HepG2 (cell line): ENCODE results near the gene NLRP5. TPM values are rescaled to one million over a fixed set of nuclear protein-coding genes. Genes with fewer than 3 reads are reported as not detected.

ENCODE experiments used
- ATAC-seq: fragments of 200-7000 bp; cut with Tn5 transposase; 3 replicates; pipeline ENCODE4 v1.9.1; 2020; ENCODE audit warnings: mild to moderate bottlenecking, moderate library complexity
- BruUV-seq: library from RNA; stranded (reverse); fragments of 400-500 nt; replicated peaks from 2 replicates; lab custom pipeline; 2021; lab: Mats Ljungman, UMichigan
- CTCF ChIA-PET: fragments of 300-600 bp; formaldehyde crosslinking; extraction: SDS; loops from one replicate; lab custom pipeline; 2021; ENCODE audit warnings: low total read pairs, inconsistent platforms, low intra/inter-chr PET ratio; lab: Yijun Ruan, JAX
- POLR2A ChIA-PET: fragments of 350-600 bp; sonication (Branson Sonifier 250); formaldehyde crosslinking; loops from one replicate; lab custom pipeline; 2020; ENCODE audit warnings: antibody characterized with exemption, inconsistent platforms; lab: Yijun Ruan, JAX
- DNase-seq: peaks from one replicate; pipeline ENCODE4 v3.0.0-alpha.2; 2015; ENCODE audit warnings: low spot score
- FAIRE-seq: peaks from 3 replicates; lab custom pipeline; 2011; peaks lifted over from hg19 to GRCh38; lab: Jason Lieb, UNC
- H2AFZ ChIP-seq: one replicate; pipeline ENCODE4 v1.6.1; 2011; ENCODE audit warnings: low read length, inconsistent platforms
- H3K27ac ChIP-seq: fragments of 300-600 bp; 3 replicates; pipeline ENCODE4 v1.8.0; 2011; ENCODE audit warnings: mixed run types, mild to moderate bottlenecking, mixed read lengths, low read length, inconsistent platforms; ENCODE audit not compliant: insufficient read depth; ENCODE audit errors: extremely low read length
- H3K27me3 ChIP-seq, 2 experiments: fragments of 200-600 bp in 1 of 2; 2 replicates in 1 of 2; 3 replicates in 1 of 2; pipeline versions ENCODE4 v1.6.0 to v1.8.0; 2011; ENCODE audit warnings: low read length in 2 of 2, mild to moderate bottlenecking in 2 of 2, moderate library complexity in 2 of 2, inconsistent platforms in 1 of 2; ENCODE audit not compliant: insufficient read depth in 2 of 2, control insufficient read depth in 1 of 2
- H3K36me3 ChIP-seq, 2 experiments: fragments of 200-600 bp in 1 of 2; replicated peaks in 1 of 2; 2 replicates in 1 of 2; 3 replicates in 1 of 2; pipeline versions ENCODE4 v1.5.1 to v1.8.0; 2011; ENCODE audit warnings: low read length in 2 of 2, inconsistent platforms in 1 of 2; ENCODE audit not compliant: insufficient read depth in 2 of 2, control insufficient read depth in 1 of 2
- H3K4me1 ChIP-seq: 2 replicates; pipeline ENCODE4 v1.5.1; 2012; ENCODE audit warnings: low read length, inconsistent platforms; ENCODE audit not compliant: insufficient read depth
- H3K4me2 ChIP-seq: 2 replicates; pipeline ENCODE4 v1.6.0; 2011; ENCODE audit warnings: low read depth, low read length, inconsistent platforms
- H3K4me3 ChIP-seq, 3 experiments: fragments of 200-600 bp in 1 of 3; sonication (generic), shearing (Covaris generic) in 1 of 3; replicated peaks in 1 of 3; 2 replicates each; pipeline ENCODE4 v1.5.1; 2011 to 2016; ENCODE audit warnings: low read length in 3 of 3, inconsistent platforms in 2 of 3, low read depth in 2 of 3, mild to moderate bottlenecking in 2 of 3, control low read depth in 1 of 3, mixed read lengths in 1 of 3; ENCODE audit not compliant: insufficient read depth in 1 of 3
- H3K79me2 ChIP-seq: one replicate; pipeline ENCODE4 v1.6.1; 2011; ENCODE audit warnings: low read length, inconsistent platforms; ENCODE audit not compliant: insufficient read depth
- H3K9ac ChIP-seq: 2 replicates; pipeline ENCODE4 v1.6.0; 2011; ENCODE audit warnings: mild to moderate bottlenecking, low read depth, low read length, inconsistent platforms; ENCODE audit not compliant: insufficient read depth
- H3K9me3 ChIP-seq: 2 replicates; pipeline ENCODE4 v1.5.1; 2012; ENCODE audit warnings: mild to moderate bottlenecking, low read length
- H4K20me1 ChIP-seq: 2 replicates; pipeline ENCODE4 v1.6.0; 2011; ENCODE audit warnings: inconsistent platforms, mild to moderate bottlenecking, low read length, moderate library complexity; ENCODE audit not compliant: insufficient read depth
- AGO2 ChIP-seq: fragments of 200-400 bp; formaldehyde crosslinking; optimal IDR thresholded peaks from 2 replicates; pipeline ENCODE3; 2017; ENCODE audit warnings: mild to moderate bottlenecking, low read depth, low read length, moderate library complexity
- GABPB1 ChIP-seq: IDR thresholded peaks from 2 replicates; pipeline ENCODE4 v1.6.1; 2016; ENCODE audit warnings: mild to moderate bottlenecking, missing genetic modification reagents, moderate library complexity, missing compliant biosample characterization
- POLR2A ChIP-seq, 2 experiments: IDR thresholded peaks; 2 replicates each; pipeline ENCODE4 v1.6.1; 2011; ENCODE audit warnings: low read depth in 2 of 2, low read length in 2 of 2, mild to moderate bottlenecking in 1 of 2, moderate library complexity in 1 of 2; ENCODE audit not compliant: insufficient read depth in 1 of 2
- POLR2G ChIP-seq: fragments of 200-400 bp; formaldehyde crosslinking; IDR thresholded peaks from 2 replicates; pipeline ENCODE4 v1.6.1; 2018; ENCODE audit warnings: mild to moderate bottlenecking, low read depth, low read length, moderate library complexity
- ZC3H13 ChIP-seq: sonication (generic); formaldehyde crosslinking; IDR thresholded peaks from 2 replicates; pipeline ENCODE4 v1.8.1; 2023; ENCODE audit warnings: mild to moderate bottlenecking, missing genetic modification reagents, moderate library complexity
- ZFY ChIP-seq: sonication (generic); formaldehyde crosslinking; IDR thresholded peaks from 2 replicates; pipeline ENCODE4 v1.4.0; 2020; ENCODE audit warnings: missing genetic modification reagents
- ZNF180 ChIP-seq: sonication (generic); formaldehyde crosslinking; IDR thresholded peaks from 2 replicates; pipeline ENCODE4 v1.4.0; 2020; ENCODE audit warnings: low read depth, missing genetic modification reagents, borderline replicate concordance
- ZNF460 ChIP-seq: sonication (generic); formaldehyde crosslinking; IDR thresholded peaks from 2 replicates; pipeline ENCODE4 v1.5.1; 2020; ENCODE audit warnings: missing genetic modification reagents, mild to moderate bottlenecking, borderline replicate concordance
- WGBS: methylation state at CpG from one replicate; pipeline ENCODE4 v1.1.6; 2017; ENCODE audit warnings: low lambda C conversion rate; 5-methylcytosine and 5-hydroxymethylcytosine counted together
- in situ Hi-C: cut with HindIII; loops from 2 replicates; pipeline ENCODE4 v1.10.0; 2017; ENCODE audit warnings: low pct_unique_long_range_greater_than_20kb; ENCODE audit not compliant: extremely low pct_ligation_motif_present
- intact Hi-C: fragments of 100-400 bp; cut with micrococcal nuclease; formaldehyde crosslinking; loops from one replicate; pipeline ENCODE4 v1.10.0; 2022; ENCODE audit not compliant: unreplicated experiment
- polyA plus RNA-seq, 8 experiments: library from polyadenylated mRNA; depleted of rRNA in 3 of 8; stranded (reverse) in 7 of 8; unstranded in 1 of 8; fragments of >200 nt; fragmentation: Illumina TruSeq in 4 of 8; extraction: Trizol in 4 of 8; gene quantifications; 2 replicates each; pipeline versions ENCODE4 v1.2.1 to v1.2.3, GENCODE V29; 2011 to 2016; ENCODE audit warnings: low read depth in 4 of 8, missing spikeins in 1 of 8, mixed read lengths in 1 of 8; ENCODE audit not compliant: insufficient read depth in 1 of 8
- total RNA-seq, 5 experiments: library from RNA; depleted of rRNA; stranded (reverse); fragments of >200 nt; fragmentation: Illumina TruSeq; extraction: Trizol; gene quantifications; 2 replicates each; pipeline ENCODE4 v1.2.3, GENCODE V29; 2016; ENCODE audit warnings: low read depth in 1 of 5

Gene NLRP5
- total and polyA plus RNA-seq, 2 of the 13 experiments (the other 11 are each of a cell fraction or from before 2014, with no cell fraction given) = not detected

- Histone ChIP-seq H3K4me2 (no peak overlapping the region), H3K4me1 (no peaks in the 10 kb centered on the region), H2AFZ (no peak overlapping the region), H4K20me1 (peaks cover 33% of the 10 kb centered on the region), H3K9ac (no peak overlapping the region), H3K27ac (no peak overlapping the region), H3K27me3 (no peaks in the 10 kb centered on the region), H3K36me3 (peaks cover 14 to 36% of the 10 kb centered on the region in 2 experiments; a peak in 4 of 5 replicates), H3K79me2 (peaks cover 12% of the 10 kb centered on the region), H3K4me3 (no peak overlapping the region), H3K9me3 (no peaks in the 10 kb centered on the region)
- FAIRE-seq (no peak), ATAC-seq (peak; percentile 10)
- BruUV-seq = no TSS peak
- intact Hi-C loops = no loop called here
- ChIA-PET CTCF (no interaction called here), POLR2A (no interaction called here)
- TF ChIP-seq ZNF180 (CRISPR knock-in tag) (no peak), GABPB1 (CRISPR knock-in tag) (0 out of 2 replicates have a peak, but pooled peaks have one; percentile 3), AGO2 (peak; percentile 98), ZFY (no peak), POLR2G (peak; percentile 32; the same call in 1 of the 2 replicates), ZC3H13 (CRISPR knock-in tag) (peak; percentile 81), ZNF460 (CRISPR knock-in tag) (no peak), POLR2A (IDR thresholded peaks at IDR 0.05; ENCODE audit: insufficient read depth in 1 of 2, low read depth in 2 of 2, low read length in 2 of 2) (peak in 1 of 2 experiments; percentile 39; a peak in 1 of 4 replicates)
- TF ChIP-seq, all 625 proteins: peak for 5
- WGBS = 95% methylated on average over 12 of the region's 49 CpGs
- no peak for DNase-seq
- in situ Hi-C loops = no loop called here
Observed at GRCh38 chr19:56086671-56087430, 100.3 kb downstream of the NLRP5 start.
